HG02759 (cell line): ENCODE results near the gene POM121.
"Not testable (repeated sequence)": the region's sequence is repeated elsewhere in the genome, so short reads cannot be mapped to it uniquely, and the experiment has no call there.

Source experiments
- ATAC-seq: cut with Tn5 transposase; IDR thresholded peaks from one replicate; pipeline ENCODE4 v1.9.1; 2021; ENCODE audit warnings: mild to moderate bottlenecking, moderate library complexity; ENCODE audit not compliant: unreplicated experiment

Gene POM121

DNA sequence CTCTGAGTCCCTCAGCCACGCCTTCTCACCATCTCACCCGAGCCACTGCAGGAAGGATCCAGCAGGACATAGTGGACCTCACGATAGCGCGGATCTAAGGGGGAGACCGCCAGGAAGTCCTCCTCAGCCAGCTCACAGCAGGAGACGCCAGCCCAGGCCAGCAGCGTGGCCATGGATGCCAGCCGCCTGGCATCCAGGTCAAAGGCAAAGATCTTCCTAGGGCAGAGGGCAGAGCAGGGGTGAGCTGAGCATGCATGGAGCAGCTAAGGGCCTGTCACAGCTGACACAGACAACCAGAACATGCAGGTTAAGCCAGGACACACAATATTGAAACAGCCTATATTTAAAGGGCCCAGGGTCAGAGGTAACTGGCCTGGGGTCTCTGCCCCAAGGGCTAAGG is 24.4 kb downstream of the POM121 start:
- ATAC-seq: not testable (repeated sequence)

DNA sequence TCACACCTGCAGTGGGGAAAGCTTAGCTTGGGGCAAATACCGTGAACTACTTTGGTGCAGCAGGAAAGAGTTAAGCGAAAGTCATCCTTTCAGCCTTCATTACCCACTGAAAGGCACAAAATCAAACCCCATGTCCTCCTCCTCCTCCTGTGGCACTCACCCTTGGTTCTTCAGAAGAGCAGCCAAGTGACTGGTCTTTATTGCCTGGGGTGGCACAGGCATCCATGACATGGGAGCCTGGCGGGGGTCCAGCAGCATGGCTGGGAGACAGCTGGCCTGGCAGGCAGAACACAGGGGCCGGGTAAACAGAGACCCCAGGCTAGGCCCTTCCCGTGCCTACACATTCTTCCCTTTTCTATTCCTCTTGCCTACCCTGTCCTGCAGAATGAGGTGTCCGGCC is 24.8 kb downstream of the POM121 start:
- ATAC-seq: not testable (repeated sequence)

DNA sequence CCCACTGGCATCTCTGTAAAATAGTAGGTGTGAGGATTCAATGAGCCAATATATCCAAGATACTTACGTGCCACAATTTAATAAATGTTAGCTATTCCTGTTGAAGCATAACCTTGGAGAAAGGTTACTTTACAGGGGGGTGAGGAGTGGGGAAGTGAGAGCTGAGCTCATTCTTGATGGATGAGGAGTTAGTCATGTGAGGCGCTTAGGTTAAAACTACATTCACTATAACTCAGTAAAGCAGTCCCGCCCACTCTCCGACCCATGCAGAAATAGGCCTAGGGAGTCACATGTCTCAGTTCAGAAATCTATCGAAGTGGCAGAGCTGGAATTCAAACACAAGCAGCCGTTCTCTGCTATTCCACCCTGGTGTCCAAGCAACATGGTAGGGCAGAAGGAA is 25.5 kb downstream of the POM121 start:
- not testable (repeated sequence) for ATAC-seq

DNA sequence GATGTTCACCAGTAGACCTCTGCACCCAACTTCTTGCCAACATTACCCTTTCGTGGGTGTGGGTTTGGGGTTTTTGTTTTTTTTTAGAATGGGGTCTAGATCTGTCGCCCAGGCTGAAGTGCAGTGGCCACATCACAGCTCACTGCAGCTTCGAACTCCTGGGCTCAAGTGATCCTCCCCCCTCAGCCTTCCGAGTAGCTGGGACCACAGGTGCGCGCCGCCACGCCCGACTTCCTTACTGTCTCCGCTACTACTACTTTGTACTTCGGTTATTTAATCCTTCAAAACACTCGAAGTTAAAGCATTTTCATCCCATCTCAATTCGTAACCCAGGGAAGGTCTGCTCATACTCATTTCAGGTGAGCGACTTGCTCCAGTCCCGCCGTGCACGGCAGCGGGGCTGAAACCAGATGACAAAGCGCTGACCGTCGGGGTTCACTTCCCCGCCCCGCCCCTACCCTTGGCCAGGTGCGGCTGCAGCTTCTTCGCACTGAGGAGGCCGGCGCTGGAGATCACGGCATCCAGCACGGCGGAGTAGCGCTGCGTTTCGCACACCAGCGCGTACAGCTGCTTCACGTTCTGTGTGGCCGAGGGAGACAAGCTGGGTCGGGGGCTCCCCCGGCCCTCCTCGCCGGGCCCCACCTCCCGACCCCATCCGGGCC is 29.1 kb downstream of the POM121 start:
- peak; percentile 72 for ATAC-seq

DNA sequence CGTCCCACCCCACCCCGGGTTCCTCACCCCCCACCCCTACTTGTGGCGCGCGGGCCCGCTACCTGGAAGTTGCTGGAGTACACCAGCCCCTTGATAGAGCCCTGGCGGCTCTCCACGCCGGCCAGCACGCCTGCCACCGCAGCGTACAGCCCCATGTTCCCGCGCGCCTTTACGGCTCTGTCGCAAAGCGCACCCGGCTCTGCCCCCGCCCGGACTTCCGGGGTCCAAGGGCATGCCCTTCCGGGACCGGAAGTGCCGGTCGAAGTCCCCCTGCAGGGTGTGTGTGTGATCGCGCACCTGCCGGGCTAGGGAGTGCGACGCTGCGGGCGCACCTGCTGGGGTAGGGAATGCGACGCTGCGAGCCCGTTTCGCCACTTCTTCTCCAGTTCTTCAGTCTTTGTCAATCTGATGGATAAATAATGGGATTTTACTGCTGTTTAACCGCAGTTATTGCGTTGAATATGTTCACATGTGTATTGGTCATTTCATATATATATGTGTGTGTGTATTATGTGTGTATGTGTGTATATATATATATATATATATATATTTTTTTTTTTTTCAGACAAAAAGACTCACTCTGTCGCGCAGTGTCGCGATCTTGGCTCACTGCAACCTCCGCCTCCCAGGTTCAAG is 29.8 kb downstream of the POM121 start:
- ATAC-seq: peak; percentile 93

DNA sequence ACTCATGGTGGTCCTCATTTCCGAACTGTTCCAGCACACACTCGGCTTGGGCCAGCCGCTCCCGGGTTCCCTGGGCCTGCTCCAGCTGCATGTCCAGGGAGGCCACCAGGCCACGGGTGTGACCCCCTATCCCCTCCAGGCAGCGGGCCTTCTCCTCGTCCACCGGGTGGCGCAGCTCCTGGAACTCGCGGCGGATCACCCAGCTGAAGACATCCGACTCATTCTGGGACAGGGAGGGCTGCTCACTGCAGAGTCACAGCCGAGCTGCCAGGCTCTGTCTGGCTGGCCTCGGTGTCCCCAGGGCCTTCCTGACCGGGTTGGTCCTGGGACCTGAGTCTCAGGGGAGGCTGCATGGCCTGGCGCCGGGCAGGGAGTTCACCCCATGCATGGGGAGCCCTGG is 35.1 kb downstream of the POM121 start:
- not testable (repeated sequence) for ATAC-seq

DNA sequence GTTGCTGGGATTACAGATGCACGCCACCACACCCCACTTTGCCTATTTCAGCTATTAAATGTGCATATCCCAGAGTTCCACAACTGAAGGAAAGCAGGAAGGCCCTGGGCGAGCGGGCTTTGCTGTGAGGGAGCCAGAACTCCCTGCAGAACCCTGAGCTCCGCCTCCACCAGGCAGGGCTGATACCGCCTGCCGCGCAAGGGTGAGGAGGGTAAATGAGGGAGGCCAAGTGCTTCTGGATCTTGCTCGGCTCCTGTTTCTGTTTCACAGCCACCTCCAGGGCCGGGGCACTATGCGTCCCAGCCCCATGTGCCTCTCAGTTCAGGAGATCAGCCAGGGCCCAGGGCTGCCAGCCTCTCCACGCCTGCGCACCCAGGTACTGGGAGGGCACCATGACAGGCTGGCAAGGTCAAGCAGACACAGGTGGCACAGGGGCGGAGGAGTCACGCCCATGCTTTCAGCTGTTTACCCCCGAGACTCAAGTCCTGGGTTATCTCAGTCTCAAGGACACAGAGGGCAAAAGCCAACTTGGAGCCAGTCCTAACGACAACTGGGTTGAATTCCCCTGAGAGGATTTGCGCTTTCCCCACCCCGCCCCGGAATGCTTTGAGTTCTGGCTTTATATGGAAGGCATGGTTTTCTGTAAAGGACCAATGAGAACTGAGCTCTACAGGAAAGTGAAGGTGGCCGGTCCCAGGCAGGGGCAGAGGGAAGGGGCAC is 35.9 kb downstream of the POM121 start:
- not testable (repeated sequence) for ATAC-seq

DNA sequence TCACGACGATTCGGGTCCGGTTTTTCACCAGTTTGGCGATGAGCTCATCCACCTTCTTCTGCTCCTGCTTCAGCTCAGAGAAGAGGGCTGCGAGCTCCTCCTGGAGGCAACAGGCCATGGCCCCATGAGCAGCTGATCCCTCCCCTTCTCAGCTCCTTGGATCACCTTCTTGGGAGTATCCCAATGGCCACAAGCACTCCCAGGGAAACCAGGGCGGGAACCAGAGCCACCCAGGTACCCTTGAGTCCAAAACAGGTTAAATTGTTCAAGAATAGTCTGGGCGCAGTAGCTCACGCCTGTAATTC is 36.4 kb downstream of the POM121 start:
- ATAC-seq: not testable (repeated sequence)

DNA sequence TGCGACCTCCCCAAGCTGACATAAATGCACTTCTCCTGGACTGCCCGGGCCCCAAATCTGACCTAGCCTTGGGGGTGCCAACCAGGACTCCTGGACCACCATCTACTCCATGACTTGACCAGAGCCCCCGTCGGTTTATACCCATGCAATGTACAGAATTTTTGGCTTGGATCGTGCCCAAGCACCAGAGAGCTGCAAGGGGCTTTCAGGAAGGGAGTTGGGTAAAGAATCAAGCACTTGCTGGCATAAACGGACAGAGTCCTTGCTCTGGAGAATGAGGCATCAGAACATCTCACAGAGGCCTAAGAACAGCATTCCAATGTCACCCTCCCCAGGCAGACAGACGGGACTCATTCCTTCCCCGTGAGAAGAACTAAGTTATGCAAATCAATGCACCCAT is 38.2 kb downstream of the POM121 start:
- ATAC-seq: not testable (repeated sequence)

DNA sequence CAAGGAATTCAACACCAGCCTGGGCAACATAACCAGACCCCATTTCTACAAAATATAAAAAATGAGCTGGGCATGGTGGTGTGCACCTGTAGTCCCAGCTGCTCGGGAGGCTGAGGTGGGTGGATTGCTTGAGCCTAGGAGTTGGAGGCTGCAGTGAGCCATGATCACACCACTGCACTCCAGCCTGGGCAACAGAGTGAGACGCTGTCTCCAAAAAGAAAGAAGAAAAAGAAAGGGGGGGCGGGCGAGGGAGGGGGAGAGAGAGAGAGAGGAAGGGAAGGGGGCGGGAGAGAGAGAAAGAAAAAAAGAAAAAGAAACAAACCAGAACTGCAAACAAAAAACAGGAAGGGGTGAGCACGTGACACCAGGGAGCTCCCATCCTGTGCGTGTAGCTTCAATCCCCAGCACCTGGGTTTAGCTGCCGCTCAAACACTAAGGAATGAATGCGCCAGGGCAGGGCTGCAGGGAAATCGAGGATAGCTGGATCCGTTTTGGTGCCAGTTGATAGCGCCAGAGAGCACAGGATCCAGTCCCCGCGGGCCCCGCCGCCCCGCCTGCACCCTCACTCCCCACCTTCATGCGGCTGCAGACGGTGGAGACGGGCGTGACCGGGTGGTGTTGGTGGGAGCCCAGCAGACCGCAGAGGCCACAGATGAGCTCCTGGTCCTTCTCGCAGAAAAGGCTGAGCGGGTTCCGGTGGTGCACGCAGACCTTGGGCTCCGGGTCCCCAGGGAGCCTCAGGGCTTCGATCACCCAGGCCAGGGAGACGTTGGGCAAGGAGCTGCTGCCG is 40.5 kb downstream of the POM121 start:
- peak; percentile 58 for ATAC-seq

DNA sequence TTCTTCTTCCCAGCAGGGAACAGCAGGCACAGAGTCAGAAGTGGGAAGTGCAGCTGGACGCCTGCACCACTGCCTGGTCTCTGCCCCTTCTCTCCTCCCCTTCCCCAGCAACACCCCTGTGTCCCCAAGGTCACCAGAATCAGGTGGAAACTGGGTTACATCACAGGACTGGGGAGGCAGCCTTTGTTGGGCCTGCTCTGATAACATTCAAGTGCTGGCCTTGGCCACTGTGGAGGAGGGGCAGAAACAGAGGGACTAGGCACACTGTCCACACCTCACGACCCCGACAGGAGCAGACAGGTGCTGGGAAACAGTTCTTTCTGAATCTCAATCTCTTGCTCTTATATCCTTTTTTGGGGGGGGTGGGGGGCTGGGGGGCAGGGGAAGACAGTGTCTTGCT is 42.0 kb downstream of the POM121 start:
- ATAC-seq: not testable (repeated sequence)

DNA sequence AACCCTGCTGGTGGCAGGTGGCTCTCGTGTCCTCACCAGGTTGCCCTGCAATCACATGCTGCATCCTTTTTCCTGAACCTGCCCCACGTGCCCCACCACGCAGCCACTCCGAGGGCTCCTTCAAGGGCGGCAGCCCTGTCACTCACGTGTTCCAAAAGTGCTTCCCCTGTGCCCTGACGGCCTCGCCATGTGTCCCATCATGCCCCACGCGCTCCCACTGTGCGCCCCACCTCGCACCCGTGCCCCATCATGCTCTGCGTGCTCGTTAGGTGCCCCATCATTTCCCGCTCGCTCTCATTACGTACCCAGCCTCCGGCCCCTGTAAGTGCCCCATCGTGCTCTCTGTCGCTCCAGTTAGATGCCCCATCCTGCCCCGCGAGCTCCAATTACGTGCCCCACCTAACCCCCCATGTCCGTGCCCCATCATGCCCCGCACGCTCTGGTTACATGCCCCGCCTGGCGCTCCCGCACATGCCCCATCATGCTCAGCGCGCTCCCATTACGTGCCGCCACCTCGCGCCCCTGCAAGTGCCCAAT is 44.2 kb downstream of the POM121 start, which contains the start of gene TRIM74:
Gene TRIM74 (minus strand): TSS at position 487 of the 537 bp plus-strand sequence. CDS start 3,309 bp downstream, outside the sequence.
- not testable (repeated sequence) for ATAC-seq

DNA sequence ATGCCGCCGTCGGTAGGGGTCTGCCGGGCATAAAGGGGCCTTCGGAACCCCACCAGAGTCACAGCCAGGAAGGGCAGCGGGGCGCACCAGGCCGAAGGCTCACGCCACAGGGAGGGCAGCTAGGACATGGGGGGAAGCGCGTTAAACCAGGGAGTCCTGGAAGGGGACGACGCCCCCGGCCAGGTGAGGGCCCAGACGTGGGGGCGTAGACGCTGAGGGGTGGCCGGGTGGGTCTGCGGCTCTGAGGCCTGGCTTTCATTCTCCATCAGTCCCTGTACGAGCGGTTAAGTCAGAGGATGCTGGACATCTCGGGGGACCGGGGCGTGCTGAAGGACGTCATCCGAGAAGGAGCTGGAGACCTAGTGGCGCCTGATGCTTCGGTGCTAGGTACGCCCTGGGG is 44.8 kb downstream of the POM121 start:
- ATAC-seq: not testable (repeated sequence)

DNA sequence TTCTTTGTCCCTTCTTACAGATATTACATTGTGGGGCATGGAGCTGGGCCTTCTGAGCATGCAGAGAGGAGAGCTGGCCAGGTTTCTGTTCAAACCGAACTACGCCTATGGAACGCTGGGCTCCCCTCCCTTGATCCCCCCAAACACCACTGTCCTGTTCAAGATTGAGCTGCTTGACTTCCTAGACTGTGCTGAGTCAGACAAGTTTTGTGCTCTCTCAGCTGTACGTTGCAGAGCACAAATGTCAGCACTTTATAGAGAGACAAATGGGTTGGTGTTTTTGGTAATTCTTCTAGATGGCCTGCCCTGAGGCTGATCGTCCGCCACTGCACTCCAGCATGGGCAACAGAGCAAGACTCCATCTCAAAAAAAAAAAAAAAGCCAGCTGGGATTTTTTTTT is 46.6 kb downstream of the POM121 start:
- not testable (repeated sequence) for ATAC-seq

DNA sequence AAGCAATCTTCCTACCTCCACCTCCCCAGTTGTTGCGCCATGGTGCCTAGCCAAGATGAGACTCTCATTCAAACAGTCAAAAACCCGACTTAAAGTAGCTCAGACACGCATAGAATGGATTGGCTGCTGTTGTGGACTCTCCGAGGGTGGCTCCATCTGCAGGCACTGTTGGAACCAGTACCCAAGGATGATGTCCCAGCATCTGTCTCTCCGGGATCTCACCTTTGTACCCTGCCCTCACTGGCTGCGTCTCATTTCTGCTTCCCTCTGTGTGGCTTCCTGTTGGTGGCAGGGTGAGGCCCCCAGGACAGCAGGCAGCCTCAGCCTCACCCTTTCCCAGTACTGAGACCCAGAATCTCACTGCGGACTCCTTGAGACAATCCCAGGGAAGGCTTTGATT is 49.9 kb downstream of the POM121 start:
- ATAC-seq: not testable (repeated sequence)

DNA sequence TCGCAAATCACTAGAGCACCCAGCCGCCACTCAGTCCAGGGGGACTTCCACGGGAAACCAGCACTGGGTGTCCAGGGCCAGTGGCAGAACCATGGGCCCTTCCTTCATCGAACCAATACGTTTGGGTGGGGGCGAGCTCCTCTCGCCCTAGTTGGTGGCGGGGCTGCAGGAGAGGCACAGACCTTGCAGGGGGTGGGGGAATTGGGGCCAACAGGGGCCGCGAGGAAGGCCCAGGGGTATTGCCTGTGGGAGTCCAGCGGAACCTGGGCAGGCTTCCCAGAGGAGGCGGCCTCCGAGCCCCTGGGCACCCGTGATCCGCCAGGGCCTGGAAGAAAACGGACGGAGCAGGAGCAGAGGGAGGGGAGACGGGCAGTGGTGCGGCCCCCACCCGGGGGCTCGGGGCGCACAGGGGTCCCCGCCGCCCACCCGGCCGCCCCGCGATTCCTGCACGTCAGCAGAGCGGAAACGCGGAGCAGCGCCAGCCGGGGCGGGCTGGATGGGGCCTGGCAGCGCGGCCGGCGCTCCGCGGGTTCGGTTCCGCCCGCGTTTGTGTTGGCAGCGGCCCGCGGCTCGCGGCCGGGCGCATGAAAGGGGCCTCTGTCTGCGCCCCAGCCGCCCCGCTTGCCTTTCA is 50.9 kb downstream of the POM121 start:
- not testable (repeated sequence) for ATAC-seq

DNA sequence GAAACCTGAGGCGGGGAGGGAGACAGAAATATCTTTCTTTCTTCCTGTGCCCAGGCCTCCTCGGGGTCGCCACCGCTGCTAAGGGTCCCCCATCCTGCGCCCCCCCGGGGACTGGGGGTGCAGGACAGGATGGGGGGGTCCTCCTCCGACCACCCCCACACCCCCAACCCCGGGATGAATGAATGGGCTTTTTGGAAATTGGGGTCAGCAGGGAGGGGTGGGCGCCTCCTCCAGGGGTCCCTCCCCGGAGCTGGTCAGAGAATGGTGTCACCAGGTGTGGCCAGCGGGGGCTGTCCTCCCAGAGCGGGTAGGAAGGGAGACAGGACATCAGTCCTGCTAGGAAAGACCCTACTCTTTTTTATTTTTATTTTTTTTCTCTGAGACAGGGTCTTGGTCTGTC is 51.5 kb downstream of the POM121 start:
- ATAC-seq: not testable (repeated sequence)

DNA sequence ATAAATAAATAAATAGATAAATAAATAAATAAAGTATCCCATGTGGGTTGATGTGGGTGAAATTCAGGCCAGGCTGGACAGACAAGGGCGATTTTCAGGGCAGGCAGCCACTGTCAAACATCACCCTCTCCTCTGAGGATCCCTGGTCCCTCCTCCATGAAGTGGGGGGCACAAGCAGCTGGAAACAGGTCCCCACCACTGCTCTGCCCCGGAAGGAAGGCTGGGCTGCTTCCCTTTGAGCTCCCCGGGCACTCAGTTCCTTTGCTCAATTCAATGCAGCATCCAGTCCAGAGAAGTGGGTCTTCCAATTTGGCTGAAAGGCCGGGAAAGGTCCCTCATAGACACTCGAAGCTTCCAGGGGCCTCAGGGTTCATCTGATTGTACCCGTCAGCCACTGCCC is 55.5 kb downstream of the POM121 start:
- not testable (repeated sequence) for ATAC-seq

DNA sequence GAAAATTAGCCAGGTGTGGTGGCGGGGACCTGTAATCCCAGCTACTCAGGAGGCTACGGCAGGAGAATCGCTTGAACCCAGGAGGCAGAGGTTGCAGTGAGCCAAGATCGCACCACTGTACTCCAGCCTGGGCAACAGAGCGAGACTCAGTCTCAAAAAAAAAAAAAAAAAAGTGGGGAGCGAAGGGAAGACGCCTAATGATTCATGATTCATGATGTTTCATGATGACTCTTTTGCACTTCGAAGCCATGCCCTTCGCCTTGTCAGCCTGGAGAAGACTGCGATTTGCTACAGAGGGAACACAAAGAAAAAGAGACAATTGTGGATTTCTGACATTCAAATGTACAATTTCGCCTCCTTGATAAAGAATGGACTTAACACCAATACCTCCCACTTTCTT is 57.2 kb downstream of the POM121 start:
- ATAC-seq: not testable (repeated sequence)

DNA sequence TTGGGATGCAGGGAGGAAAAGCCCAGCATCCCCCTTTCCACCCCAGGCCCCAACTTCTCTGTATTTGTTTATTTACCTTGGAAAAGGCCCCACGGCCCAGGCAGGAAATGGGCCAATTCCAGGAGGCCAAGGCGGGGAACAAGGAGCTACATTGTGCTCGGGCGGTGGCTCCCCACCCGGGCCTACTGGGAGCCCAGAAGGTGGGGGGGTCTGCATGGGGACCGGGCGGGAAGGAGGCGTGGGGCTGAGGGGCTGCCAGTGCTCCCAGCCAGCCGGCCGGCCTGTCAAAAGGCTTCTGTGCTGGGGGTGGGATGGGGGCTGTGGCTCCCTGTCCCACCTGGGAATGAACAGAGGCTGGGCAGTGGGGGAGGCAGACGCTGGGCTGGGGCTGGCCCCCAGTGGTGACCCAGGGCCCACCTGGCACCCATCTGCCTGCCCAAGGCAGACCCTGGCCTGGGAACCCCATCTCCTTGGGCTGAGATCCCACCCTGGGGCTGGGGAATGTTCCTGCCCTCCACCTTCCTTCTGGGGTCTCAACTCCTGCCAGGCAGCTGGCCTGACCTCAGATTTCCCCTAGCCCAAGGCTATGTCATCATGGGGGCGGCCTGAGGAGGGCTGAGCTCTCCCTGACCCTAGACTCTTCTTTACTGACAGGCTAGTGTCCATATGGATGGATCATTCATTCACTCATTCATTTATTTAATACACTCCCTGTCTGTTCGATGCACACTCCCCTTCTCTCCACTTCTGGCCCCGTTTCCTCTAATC is 65.4 kb downstream of the POM121 start:
- ATAC-seq: not testable (repeated sequence)
